Measurements from ENCODE around the gene CLTRN. TPM values are rescaled to one million over a fixed set of nuclear protein-coding genes. Genes with fewer than 3 reads are reported as not detected.

The CLTRN gene
- total and polyA plus RNA-seq, 2 donors from 2014 or later, result 30.7 to 129 TPM

DNA sequence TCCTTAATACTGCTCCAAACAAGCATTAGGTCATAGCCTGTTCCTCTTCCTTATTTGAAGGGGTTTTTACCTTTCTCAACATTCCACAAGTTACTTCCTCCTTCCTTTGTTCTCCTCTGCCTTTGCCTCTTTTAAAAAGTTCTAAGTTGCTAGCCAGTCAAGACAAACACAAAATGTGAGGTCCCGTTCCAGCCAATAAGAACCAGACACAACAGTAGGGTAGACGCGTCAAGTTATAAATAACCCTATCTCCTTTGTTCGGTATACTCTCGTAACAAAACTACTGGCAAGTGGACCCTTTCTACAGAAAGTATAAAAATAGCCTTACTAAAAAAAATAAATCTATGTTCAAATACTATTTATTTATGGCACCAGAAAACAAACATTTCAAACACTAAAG lies 57.5 kb downstream of the CLTRN start:
- H3K9ac ChIP-seq (ENCODE audit: low read length in 3 of 3), result no peak overlapping the region
- no peaks in the 10 kb centered on the region for H3K36me3 ChIP-seq (ENCODE audit: control insufficient read depth in 2 of 3, insufficient read depth in 3 of 3, low read length in 3 of 3)
- DNase-seq (peak in 1 of 5 donors; percentile 39), FAIRE-seq (no peak)
- TF ChIP-seq, protein P1, sequence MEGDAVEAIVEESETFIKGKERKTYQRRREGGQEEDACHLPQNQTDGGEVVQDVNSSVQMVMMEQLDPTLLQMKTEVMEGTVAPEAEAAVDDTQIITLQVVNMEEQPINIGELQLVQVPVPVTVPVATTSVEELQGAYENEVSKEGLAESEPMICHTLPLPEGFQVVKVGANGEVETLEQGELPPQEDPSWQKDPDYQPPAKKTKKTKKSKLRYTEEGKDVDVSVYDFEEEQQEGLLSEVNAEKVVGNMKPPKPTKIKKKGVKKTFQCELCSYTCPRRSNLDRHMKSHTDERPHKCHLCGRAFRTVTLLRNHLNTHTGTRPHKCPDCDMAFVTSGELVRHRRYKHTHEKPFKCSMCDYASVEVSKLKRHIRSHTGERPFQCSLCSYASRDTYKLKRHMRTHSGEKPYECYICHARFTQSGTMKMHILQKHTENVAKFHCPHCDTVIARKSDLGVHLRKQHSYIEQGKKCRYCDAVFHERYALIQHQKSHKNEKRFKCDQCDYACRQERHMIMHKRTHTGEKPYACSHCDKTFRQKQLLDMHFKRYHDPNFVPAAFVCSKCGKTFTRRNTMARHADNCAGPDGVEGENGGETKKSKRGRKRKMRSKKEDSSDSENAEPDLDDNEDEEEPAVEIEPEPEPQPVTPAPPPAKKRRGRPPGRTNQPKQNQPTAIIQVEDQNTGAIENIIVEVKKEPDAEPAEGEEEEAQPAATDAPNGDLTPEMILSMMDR (IDR thresholded peaks at IDR 0.05; ENCODE audit: borderline replicate concordance, extremely low read depth, insufficient read depth), result no peak
- H3K27ac ChIP-seq (ENCODE audit: low read depth in 2 of 2, low read length in 2 of 2), result no peak overlapping the region
- intact Hi-C loops (cut with DNase I), result no loop called here
- H3K27me3 ChIP-seq (ENCODE audit: control insufficient read depth, insufficient read depth, low read length), result peaks cover 10% of the 10 kb centered on the region
- no peak overlapping the region for H3K4me3 ChIP-seq (ENCODE audit: low read length in 3 of 3)
- H3K4me1 ChIP-seq (ENCODE audit: control insufficient read depth in 2 of 3, insufficient read depth in 2 of 3, low read depth in 1 of 3, low read length in 3 of 3), result no peaks in the 10 kb centered on the region
- no peaks in the 10 kb centered on the region for H3K9me3 ChIP-seq (ENCODE audit: control insufficient read depth in 2 of 3, insufficient read depth in 1 of 3, low read length in 3 of 3)

DNA sequence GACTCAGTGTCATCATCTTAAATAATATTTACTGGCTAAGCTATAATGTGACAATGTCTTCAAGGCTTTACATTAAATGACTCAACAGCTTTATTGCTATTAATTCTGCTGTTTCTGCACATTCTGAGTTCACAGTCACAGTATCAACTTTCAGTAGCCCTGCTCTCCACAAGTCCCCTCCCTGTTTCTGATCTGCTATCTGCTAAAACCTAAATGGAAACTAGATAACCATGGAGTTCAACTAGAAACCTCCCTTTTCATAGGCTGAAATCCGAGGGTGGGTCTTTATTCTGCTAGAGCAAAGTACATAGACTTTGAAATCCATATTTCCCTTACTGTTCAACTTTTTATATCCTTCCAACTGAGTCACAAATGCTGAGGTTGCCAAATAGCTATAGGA lies 58.5 kb downstream of the CLTRN start:
- H3K27me3 ChIP-seq (ENCODE audit: control insufficient read depth, insufficient read depth, low read length), result peaks cover 11% of the 10 kb centered on the region
- TF ChIP-seq, protein P1 (IDR thresholded peaks at IDR 0.05; ENCODE audit: borderline replicate concordance, extremely low read depth, insufficient read depth), result no peak
- H3K4me3 ChIP-seq (ENCODE audit: low read length in 3 of 3), result no peak overlapping the region
- DNase-seq (peak in 2 of 5 donors; percentile 12), FAIRE-seq (no peak)
- no peaks in the 10 kb centered on the region for H3K9me3 ChIP-seq (ENCODE audit: control insufficient read depth in 2 of 3, insufficient read depth in 1 of 3, low read length in 3 of 3)
- intact Hi-C loops (cut with DNase I), result no loop called here
- H3K36me3 ChIP-seq (ENCODE audit: control insufficient read depth in 2 of 3, insufficient read depth in 3 of 3, low read length in 3 of 3), result no peaks in the 10 kb centered on the region
- no peaks in the 10 kb centered on the region for H3K4me1 ChIP-seq (ENCODE audit: control insufficient read depth in 2 of 3, insufficient read depth in 2 of 3, low read depth in 1 of 3, low read length in 3 of 3)
- no peak overlapping the region for H3K27ac ChIP-seq (ENCODE audit: low read depth in 2 of 2, low read length in 2 of 2)
- H3K9ac ChIP-seq (ENCODE audit: low read length in 3 of 3), result no peak overlapping the region

DNA sequence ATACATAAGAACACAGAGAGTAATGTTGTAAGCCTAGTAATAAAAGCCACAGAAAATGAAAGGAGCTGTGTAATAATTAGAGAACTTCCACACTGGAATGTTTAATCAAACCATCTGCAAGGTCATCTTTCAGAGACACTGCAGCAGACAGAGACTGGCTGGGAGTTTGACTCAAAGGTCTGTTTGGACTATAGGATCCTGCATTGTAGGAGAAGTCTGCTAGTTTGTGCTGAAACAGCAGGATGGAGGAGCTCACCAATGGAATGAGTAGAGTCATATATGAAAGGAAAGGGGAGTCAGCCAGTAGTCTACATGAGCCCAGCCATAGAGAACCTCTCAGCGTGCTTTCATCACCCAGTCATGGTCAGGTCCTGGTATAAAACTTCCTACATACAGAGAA lies 59.4 kb downstream of the CLTRN start:
- no peak overlapping the region for H3K4me3 ChIP-seq (ENCODE audit: low read length in 3 of 3)
- no peaks in the 10 kb centered on the region for H3K4me1 ChIP-seq (ENCODE audit: control insufficient read depth in 2 of 3, insufficient read depth in 2 of 3, low read depth in 1 of 3, low read length in 3 of 3)
- FAIRE-seq (no peak), DNase-seq (no peak)
- H3K27me3 ChIP-seq (ENCODE audit: control insufficient read depth, insufficient read depth, low read length), result peaks cover 11% of the 10 kb centered on the region
- no peak overlapping the region for H3K27ac ChIP-seq (ENCODE audit: low read depth in 2 of 2, low read length in 2 of 2)
- TF ChIP-seq, protein P1 (IDR thresholded peaks at IDR 0.05; ENCODE audit: borderline replicate concordance, extremely low read depth, insufficient read depth), result no peak
- H3K9me3 ChIP-seq (ENCODE audit: control insufficient read depth in 2 of 3, insufficient read depth in 1 of 3, low read length in 3 of 3), result no peaks in the 10 kb centered on the region
- no peak overlapping the region for H3K9ac ChIP-seq (ENCODE audit: low read length in 3 of 3)
- intact Hi-C loops (cut with DNase I), result no loop called here
- H3K36me3 ChIP-seq (ENCODE audit: control insufficient read depth in 2 of 3, insufficient read depth in 3 of 3, low read length in 3 of 3), result no peaks in the 10 kb centered on the region

DNA sequence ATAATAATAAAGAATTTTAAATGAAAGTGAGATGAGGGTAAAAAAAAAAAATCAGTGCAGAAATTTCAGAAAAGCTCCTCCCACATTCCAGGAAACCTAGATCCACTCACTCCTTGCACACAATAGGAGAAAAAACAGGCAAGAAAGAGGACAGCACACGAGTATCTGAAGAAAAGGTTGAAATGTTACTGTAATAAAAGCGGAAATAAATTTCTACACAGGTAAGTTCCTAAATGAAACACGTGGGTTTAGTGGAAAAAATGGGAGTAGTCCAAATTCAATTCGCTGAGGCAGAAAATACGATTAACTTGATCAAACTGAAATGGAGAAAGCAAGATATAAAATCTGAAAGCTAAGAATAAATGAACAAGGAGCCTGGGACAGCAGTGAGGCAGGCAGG lies 61.8 kb downstream of the CLTRN start:
- no peak overlapping the region for H3K9ac ChIP-seq (ENCODE audit: low read length in 3 of 3)
- no peak overlapping the region for H3K4me3 ChIP-seq (ENCODE audit: low read length in 3 of 3)
- TF ChIP-seq, protein P1 (IDR thresholded peaks at IDR 0.05; ENCODE audit: borderline replicate concordance, extremely low read depth, insufficient read depth), result no peak
- intact Hi-C loops (cut with DNase I), result no loop called here
- no peaks in the 10 kb centered on the region for H3K4me1 ChIP-seq (ENCODE audit: control insufficient read depth in 2 of 3, insufficient read depth in 2 of 3, low read depth in 1 of 3, low read length in 3 of 3)
- FAIRE-seq, result no peak
- H3K27ac ChIP-seq (ENCODE audit: low read depth in 2 of 2, low read length in 2 of 2), result no peak overlapping the region
- no peak for DNase-seq
- H3K27me3 ChIP-seq (ENCODE audit: control insufficient read depth, insufficient read depth, low read length), result peaks cover 17% of the 10 kb centered on the region
- H3K9me3 ChIP-seq (ENCODE audit: control insufficient read depth in 2 of 3, insufficient read depth in 1 of 3, low read length in 3 of 3), result no peaks in the 10 kb centered on the region
- no peaks in the 10 kb centered on the region for H3K36me3 ChIP-seq (ENCODE audit: control insufficient read depth in 2 of 3, insufficient read depth in 3 of 3, low read length in 3 of 3)

All from kidney (tissue), 14 donors.